GM18520 (cell line): Measurements from ENCODE around the gene ITCH.

Source experiments
- ATAC-seq: cut with Tn5 transposase; IDR thresholded peaks from one replicate; pipeline ENCODE4 v1.9.1; 2021; ENCODE audit not compliant: unreplicated experiment

Gene ITCH

DNA sequence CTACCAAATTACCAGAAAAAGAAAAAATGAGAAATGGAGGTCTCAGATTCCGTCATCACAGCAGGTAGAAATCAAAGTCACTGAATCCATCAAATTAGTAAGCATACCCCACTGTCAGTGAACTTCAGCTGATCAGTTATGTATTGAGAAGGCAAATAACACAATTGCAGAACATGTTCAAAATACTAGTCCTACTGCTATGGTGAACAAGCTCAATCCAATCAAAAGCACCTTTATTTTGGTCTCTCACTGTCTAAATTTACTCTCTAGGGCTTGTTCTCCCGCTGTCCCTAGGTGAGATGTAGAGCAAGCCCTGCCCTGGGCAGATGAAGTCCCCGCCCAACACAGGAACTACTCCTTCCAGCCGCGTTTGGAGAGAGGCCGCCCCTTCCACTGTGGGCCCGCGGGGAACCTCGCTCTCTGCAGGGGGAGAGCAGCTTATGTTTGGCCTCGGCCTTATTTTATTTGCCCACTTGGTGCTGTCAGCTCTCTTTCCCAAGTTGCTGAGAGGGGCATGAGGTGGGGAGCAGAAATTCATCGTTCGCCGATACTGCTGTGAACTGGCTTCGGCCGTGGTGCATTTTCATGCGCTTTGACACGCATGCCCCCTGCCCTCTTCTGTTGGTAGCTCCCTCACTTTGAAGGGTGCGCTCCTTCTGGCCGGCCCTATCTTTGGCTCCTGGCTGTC is 181.2 kb downstream of the ITCH start:
- no peak for ATAC-seq

DNA sequence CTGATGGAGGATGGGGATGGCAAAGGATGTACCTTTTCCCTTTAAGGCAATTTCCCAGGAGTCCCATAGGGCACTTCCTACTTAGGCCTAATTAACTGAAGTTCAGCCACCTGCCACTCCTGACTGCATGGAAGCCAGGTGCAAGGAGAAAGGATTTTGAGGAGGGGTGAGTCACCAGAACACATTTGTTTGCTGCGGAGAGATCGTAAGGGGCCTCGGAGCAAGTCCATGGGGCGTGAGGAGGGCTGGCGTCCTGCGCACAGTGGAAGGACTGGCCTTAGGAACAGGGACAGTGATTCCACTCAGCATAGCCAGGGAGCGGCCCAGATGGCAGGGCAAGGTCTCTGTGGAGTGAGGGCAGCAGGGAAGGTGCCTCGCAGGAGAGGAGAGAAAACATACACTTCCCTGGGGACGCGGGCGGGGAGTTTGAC is 183.7 kb downstream of the ITCH start:
- no peak for ATAC-seq

DNA sequence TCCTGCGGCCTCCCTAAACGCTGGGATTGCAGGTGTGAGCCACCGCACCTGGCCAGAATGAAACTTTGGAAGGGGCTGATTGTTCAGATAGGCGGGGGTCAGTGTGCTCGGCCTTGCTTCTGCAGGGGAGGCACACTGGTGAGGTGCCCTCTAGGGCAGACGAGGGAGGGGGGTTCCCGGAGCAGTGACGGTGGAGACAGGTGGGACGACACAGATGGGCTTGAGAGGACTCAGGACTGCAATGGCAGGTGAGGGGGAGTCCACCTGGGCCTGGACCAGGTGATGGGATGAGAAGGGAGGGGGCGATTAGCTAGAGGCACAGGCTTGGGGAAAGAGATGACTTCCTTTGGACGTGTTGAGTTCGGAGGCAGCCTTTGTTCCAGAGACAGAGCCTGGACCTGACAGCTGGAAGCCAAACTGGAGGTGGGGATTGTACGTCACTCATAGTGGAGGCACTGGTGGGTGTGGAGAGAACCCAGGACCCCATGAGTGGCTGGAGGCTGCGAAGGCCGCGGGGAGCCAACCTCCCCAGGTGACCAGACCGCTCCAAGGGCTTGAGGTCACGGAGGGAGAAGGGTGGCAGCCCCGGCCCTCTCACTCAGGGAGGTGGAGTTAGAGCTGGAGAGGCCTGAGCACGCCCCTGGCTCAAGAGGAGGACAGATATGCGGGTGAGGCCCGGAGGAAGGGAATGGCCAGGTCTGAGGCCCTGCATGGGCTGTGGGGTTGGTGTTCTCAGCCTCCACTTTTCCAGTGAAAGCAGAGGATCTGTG is 185.0 kb downstream of the ITCH start:
- ATAC-seq = no peak

DNA sequence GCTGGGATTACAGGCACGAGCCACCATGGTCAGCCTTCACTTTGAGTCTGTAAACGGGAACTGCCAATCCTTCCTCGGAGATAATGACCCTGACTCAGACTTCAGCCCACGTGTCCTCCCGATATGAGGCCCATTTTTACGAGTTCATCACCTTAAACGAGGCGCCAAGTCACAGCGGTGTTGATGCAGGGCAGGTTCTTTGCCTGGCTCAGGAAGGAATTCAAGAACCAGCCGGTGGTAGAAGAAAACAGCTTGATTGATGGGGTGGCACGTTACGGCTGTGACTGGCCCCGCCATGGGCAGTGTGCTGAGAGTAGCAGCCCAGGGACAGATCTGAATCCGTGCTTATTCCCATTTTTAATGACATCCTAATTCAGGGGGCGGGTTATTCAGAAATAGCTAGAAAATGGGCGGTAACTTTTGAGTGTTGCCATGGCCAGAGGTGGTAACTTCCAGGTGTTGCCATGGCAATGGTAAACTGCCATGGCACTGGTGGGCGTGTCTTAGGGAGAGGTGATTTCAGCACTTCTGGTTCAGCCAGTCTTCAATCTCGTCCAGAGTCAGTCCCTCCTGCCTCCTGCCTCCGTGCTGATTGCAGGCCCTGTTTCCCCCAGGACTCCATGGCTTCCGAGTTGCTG is 186.3 kb downstream of the ITCH start:
- ATAC-seq = no peak

DNA sequence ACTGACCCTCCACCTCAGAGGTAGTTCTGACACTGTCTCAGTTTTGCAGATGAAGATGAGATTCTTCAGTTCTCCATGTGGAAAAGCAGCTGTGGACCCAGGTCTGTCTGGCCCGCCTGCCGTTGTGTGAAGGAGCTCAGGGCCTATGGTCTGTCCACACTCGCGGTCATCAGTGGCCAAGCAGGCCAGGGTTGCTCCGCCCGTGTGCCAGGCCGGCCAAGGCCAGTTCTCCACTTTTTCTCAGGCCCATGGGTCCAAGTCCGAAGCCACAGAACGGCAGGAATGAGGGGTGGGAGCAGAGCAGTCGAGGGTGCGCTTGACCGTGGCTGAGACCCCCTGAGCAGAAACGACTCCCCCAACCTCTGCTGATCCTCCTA is 186.8 kb downstream of the ITCH start:
- ATAC-seq = no peak

DNA sequence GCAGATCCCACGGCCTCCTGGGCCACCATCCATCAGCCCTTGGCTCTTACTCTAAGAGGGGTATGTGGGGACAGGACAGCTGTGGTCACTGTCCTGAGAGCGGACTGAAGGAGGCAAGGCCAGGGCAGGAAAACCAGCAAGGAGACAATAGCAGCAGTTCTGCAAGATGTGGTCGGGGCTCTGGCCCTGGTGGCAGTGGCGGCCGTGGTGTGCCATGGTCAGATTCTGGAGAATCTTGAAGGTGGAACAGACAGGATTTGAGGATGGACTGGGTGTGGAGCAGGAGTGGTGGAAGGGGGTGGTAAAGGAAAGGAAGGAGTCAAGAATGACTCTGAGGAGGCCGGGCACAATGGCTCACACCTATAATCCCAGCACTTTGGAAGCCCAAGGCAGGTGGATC is 189.5 kb downstream of the ITCH start:
- no peak for ATAC-seq

DNA sequence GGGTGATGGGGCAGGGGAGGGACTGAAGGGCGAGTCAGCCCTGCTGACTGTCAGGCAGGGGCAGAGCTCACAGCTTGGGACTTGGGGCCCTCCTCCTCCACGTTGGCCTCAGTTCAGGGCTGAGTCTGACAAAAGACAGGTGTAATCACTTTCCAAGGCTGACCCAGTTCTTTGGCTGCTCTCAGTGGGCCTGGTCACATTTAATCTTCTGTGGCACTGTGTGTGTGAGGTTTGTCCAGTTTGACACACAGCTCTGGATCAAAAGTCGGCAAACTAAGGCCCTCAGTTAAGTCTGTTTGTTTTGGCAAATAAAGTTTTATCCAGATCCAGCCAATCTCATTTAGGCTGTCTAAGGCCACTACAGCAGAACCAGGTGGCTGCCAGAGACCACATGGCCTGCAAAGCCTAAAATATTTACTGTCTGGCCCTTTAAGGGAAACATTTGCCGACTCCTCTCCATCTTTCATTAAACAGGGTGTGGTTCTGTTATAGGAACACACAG is 190.3 kb downstream of the ITCH start:
- ATAC-seq = no peak

DNA sequence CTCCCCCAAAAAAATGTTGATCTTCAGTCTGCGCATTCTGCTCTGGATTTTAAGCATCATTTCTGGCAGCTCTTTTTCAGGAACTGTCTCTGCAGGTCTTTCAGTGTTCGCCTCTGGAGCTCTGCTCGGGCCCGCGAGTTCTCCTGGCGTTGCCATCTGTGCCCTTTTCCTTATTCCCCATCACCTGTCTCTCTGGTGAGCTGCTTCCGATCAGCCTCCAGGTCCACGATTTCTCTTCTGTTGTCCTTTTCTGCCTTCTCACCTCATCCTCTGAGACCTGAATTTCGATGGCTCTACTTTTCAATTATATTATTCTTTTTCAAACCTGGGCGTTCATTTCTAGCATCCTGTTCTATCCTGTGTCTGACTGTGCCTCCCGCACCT is 194.9 kb downstream of the ITCH start:
- no peak for ATAC-seq

DNA sequence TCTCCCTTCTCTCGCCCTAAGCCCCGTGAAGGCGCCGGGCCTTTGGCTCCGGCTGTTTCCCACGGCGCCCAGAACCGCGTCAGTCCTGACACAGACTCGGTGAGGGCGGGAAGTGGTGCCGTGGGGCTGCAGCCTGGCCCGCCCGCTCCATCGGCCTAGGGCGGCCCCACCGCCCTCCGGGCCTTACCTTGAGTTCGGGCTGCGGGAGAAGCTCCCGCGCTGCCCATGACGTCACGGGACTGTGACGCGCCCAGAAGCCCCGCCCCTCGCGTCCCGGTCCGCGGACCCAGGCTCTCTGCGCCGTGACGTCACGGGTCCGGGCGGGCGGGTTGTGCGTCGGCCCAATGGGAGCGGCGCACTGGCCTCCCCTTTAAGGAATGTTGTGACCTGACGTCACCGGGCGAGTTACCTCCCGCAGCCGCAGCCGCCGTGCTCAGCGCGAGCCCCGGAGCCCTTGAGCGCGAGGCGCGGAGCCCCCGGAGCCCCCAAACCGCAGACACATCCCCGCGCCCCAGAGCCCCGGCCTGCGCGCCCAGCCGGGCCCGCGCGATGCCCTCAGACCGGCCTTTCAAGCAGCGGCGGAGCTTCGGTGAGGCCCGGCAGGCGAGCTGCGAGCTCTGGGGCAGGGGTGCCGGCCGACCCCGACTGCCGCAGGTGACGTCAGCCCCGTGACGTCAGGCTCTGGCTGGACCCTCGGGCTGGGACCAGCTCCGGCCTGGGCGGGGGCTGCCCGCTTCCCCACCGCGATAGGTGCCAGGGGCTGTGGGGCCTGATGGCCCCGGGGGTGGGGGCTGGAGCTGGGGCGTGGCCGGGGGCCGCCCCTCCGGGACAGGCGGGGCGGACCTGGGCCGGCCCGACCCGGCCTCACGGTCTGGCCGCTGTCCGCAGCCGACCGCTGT is 195.5 kb downstream of the ITCH start, which contains the start of gene MAP1LC3A:
TSS of gene MAP1LC3A (plus strand) at position 399 of the 899 bp plus-strand sequence. CDS start at position 550, 151 bp downstream.
- ATAC-seq = peak; percentile 54

DNA sequence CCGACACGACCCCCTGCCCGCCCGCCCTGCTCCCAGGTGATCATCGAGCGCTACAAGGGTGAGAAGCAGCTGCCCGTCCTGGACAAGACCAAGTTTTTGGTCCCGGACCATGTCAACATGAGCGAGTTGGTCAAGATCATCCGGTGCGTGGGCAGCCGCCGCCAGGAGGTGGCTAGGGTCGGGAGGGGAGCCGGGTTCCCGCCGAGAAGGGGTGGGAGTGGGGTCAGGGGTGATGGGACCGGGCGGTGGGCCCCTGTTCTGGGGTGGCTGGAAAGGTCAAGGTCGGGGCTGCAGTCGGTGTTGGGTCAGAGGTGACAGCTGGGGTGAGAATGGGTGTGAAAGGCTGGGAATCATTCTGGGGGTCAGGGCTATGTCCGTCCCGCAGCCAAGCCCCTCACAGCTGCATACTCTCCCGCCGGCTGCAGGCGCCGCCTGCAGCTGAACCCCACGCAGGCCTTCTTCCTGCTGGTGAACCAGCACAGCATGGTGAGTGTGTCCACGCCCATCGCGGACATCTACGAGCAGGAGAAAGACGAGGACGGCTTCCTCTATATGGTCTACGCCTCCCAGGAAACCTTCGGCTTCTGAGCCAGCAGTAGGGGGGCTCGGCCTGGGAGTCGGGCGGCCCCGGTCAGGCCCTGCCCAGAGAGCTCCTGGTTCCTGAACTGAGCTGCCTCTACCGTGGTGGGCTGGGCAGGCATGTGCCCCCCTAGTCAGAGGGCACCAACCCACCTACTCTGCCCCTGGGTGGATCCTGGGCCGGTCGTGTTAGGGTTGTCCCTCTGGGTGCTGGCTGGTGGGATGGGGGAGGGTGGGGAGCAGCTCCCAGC is 196.5 kb downstream of the ITCH start:
- ATAC-seq = no peak

DNA sequence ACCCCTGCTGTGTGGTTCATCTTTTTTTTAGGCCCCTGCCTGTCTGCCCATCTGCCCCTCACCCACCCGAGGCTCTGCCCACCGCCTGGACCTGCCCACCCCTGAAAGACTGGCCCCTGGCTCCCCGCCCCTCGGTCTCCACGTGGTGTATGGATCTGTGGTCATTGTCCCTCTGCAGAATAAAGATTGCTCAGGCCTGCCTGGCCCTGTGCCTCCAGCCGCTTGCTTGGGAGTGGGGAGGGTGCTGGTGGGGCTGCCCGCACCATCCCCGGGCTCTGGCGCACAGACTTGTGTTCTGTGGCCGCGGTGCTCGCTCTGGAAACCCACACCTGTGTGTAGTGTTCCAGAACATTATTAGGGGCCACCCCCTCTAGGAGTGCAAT is 197.1 kb downstream of the ITCH start:
- no peak for ATAC-seq

DNA sequence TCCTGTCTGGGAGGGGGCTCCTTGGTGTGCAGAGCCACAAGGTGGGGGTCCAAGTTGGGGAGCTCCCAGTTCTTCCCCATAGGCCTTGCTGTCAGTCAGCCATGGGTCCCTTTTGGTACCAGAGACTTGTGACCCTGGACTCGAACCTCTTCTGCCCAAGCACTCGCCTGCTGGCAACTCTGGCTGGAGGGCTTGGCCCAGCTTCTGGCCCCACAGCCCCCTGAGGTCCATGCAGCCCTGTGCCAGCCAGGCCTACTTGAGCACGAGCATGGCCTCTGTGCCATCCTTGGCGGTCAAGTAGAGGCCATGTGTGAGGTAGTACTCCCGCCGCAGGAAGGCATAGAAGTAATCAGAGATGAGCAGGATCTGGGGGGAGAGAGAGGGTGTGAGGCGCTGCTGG is 197.5 kb downstream of the ITCH start:
- no peak for ATAC-seq
